ENCODE data around the gene KDM4C. TPM values are rescaled to one million over a fixed set of nuclear protein-coding genes. Genes with fewer than 3 reads are reported as not detected.

KDM4C gene
- total RNA-seq, 1 donor from 2014 or later, result 11.1 TPM

- Histone ChIP-seq H4K20me1 (ENCODE audit: low read depth) (no peaks in the 10 kb centered on the region), H3K9me3 (ENCODE audit: low read depth) (no peaks in the 10 kb centered on the region), H3F3A (ENCODE audit: low read depth) (no peaks in the 10 kb centered on the region), H3K79me2 (ENCODE audit: low read depth) (no peaks in the 10 kb centered on the region), H3K4me3 (no peak overlapping the region), H3K4me1 (no peaks in the 10 kb centered on the region), H3K9ac (no peak overlapping the region), H3K27ac (no peak overlapping the region), H2AFZ (replicated peaks) (no peak overlapping the region), H3K36me3 (no peaks in the 10 kb centered on the region), H3K27me3 (no peaks in the 10 kb centered on the region), H3K4me2 (no peak overlapping the region)
- H3K4me1 Mint-ChIP-seq, result no peaks in the 10 kb centered on the region
- peaks cover 5% of the 10 kb centered on the region for H3K36me3 Mint-ChIP-seq
- H3K27me3 Mint-ChIP-seq (ENCODE audit: insufficient read depth, low read depth), result peaks cover 3% of the 10 kb centered on the region
- H3K9me3 Mint-ChIP-seq, result no peaks in the 10 kb centered on the region
- no peak overlapping the region for H3K27ac Mint-ChIP-seq
- H3K4me3 Mint-ChIP-seq, result no peak overlapping the region
- TF ChIP-seq EZH2phosphoT487 (IDR thresholded peaks at IDR 0.05) (no peak), CTCF (IDR thresholded peaks at IDR 0.05) (no peak), EZH2 (IDR thresholded peaks at IDR 0.05) (no peak)
- no peak for DNase-seq (ENCODE audit: low spot score)
Observed at GRCh38 chr9:6893350-6894131, 135.8 kb downstream of the KDM4C start.

DNA sequence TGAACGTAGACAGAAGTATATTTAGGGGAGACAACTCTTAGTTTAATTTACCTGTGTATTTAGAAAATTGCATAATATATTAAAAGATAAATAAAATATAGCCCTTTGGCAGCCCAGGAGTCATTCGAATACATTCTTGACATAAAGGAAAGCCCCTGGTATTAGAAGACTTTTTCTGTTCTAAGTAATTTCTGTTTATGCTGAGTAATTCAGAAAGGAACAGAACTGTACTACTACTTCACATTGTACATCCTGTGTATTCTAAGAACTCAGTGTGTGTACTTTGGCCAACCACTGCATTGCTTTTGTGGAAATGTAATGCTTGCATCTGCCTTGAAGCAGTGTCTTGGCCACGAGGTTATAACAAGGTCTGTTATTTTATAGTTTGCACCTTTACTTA lies 136.4 kb downstream of the KDM4C start:
- no peaks in the 10 kb centered on the region for H3F3A ChIP-seq (ENCODE audit: low read depth)
- no peaks in the 10 kb centered on the region for H3K9me3 ChIP-seq (ENCODE audit: low read depth)
- no peaks in the 10 kb centered on the region for H4K20me1 ChIP-seq (ENCODE audit: low read depth)
- H3K36me3 Mint-ChIP-seq, result peaks cover 5% of the 10 kb centered on the region
- H3K9me3 Mint-ChIP-seq, result no peaks in the 10 kb centered on the region
- TF ChIP-seq CTCF (IDR thresholded peaks at IDR 0.05) (no peak), EZH2phosphoT487 (IDR thresholded peaks at IDR 0.05) (no peak), EZH2 (IDR thresholded peaks at IDR 0.05) (no peak)
- no peaks in the 10 kb centered on the region for H3K4me1 Mint-ChIP-seq
- no peaks in the 10 kb centered on the region for H3K36me3 ChIP-seq
- H3K4me3 Mint-ChIP-seq, result no peak overlapping the region
- H3K4me1 ChIP-seq, result no peaks in the 10 kb centered on the region
- no peaks in the 10 kb centered on the region for H3K27me3 Mint-ChIP-seq (ENCODE audit: insufficient read depth, low read depth)
- no peak overlapping the region for H3K4me2 ChIP-seq
- no peak overlapping the region for H3K27ac Mint-ChIP-seq
- H3K4me3 ChIP-seq, result no peak overlapping the region
- H3K27ac ChIP-seq, result no peak overlapping the region
- H3K27me3 ChIP-seq, result no peaks in the 10 kb centered on the region
- no peak overlapping the region for H3K9ac ChIP-seq
- no peak overlapping the region for H2AFZ ChIP-seq (replicated peaks)
- H3K79me2 ChIP-seq (ENCODE audit: low read depth), result no peaks in the 10 kb centered on the region
- no peak for DNase-seq (ENCODE audit: low spot score)

DNA sequence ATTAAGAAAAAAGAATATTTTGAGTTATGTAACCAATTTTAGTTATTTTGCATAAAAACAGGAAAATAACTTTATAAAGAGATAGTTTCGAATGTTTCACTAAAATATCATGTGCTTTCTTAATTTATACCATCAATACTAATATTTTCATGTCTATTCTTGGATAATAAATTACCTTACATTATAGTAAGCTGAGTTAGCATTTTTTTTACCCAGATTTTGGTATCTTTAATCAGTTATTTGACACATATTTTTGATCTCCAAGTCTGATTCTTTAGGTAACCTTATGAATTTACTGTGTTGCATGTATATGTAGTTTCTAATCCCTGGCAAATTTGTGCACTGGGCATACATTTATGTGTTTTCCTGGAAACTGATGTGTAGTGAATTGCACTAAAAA lies 138.0 kb downstream of the KDM4C start:
- Histone ChIP-seq H3K79me2 (ENCODE audit: low read depth) (no peaks in the 10 kb centered on the region), H3K27me3 (no peaks in the 10 kb centered on the region), H2AFZ (replicated peaks) (no peak overlapping the region), H3K4me2 (no peak overlapping the region), H4K20me1 (ENCODE audit: low read depth) (no peaks in the 10 kb centered on the region), H3K9me3 (ENCODE audit: low read depth) (no peaks in the 10 kb centered on the region), H3K4me1 (no peaks in the 10 kb centered on the region), H3K9ac (no peak overlapping the region), H3K27ac (no peak overlapping the region), H3F3A (ENCODE audit: low read depth) (no peaks in the 10 kb centered on the region), H3K4me3 (no peak overlapping the region), H3K36me3 (no peaks in the 10 kb centered on the region)
- Mint-ChIP-seq H3K36me3 (peaks cover 5% of the 10 kb centered on the region), H3K9me3 (no peaks in the 10 kb centered on the region), H3K27me3 (ENCODE audit: insufficient read depth, low read depth) (no peaks in the 10 kb centered on the region), H3K27ac (no peak overlapping the region), H3K4me1 (no peaks in the 10 kb centered on the region), H3K4me3 (no peak overlapping the region)
- TF ChIP-seq EZH2 (IDR thresholded peaks at IDR 0.05) (no peak), CTCF (IDR thresholded peaks at IDR 0.05) (no peak), EZH2phosphoT487 (IDR thresholded peaks at IDR 0.05) (no peak)
- no peak for DNase-seq (ENCODE audit: low spot score)

All from neural progenitor cell (in vitro differentiated cells).